NCI-H460 (cell line): ENCODE data around the gene TARDBP. TPM values are rescaled to one million over a fixed set of nuclear protein-coding genes. Genes with fewer than 3 reads are reported as not detected.
"Not testable (repeated sequence)": the region's sequence is repeated elsewhere in the genome, so short reads cannot be mapped to it uniquely, and the experiment has no call there.

Source experiments
- DNase-seq: peaks from one replicate; pipeline ENCODE4 v3.0.0-alpha.2; 2016; ENCODE audit warnings: low read depth; ENCODE audit errors: extremely low read depth
- total RNA-seq: library from RNA; depleted of rRNA; stranded (reverse); fragments of >200 nt; shearing (Covaris generic); gene quantifications from 2 replicates; pipeline ENCODE4 v1.2.3, GENCODE V29; 2014

Gene TARDBP
- total RNA-seq, 1 experiment from 2014 or later = 35.2 TPM

GRCh38 chr1:10990828-10991227 is 21.6 kb upstream of the TARDBP start:
- DNase-seq = no peak

- DNase-seq = not testable (repeated sequence)
These were observed 20.4 kb upstream of the TARDBP start for GRCh38 chr1:10992004-10992403.

- DNase-seq = no peak
These were observed 19.6 kb upstream of the TARDBP start for GRCh38 chr1:10992864-10993263.

DNA sequence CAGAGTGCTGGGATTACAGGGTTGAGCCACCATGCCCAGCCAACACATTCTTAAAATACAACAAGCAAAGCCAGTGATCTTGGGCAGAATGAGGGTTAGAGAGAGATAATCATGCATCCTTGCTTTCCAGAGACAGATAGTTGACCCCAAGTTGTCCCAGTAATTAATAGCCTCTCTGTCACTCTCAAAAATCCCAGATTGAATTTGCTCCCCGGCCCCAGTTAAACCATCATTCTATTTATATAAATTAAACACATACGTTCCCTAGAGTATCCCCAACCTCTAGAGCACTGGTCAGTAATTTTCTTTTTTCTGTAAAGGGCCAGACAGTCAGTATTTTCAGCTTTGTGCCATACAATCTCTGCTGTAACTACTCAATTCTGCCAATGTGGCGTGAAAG is 16.4 kb upstream of the TARDBP start:
- DNase-seq = no peak

DNA sequence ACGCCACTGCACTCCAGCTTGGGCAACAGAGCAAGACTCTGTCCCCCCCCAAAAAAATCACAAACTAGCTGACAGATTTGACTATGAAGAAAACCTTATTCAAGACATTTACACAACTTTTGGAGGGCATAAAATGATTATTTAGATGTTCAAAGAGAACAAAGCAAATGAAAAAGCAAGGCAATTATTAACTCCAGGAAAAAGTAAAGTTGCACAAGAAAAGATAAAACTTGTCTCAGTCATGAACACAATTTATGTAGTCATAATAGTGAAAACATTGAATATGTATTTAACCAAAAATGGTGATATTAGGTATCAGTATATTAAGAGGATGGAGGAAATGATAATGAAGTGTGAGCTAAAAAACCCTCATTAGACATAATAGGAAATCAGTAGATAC is 11.9 kb upstream of the TARDBP start:
- no peak for DNase-seq

- DNase-seq = no peak
These were observed 692 bp downstream of the TARDBP start for GRCh38 chr1:11013160-11013531.

- not testable (repeated sequence) for DNase-seq
These were observed 6.9 kb downstream of the TARDBP start for GRCh38 chr1:11019358-11019757.

DNA sequence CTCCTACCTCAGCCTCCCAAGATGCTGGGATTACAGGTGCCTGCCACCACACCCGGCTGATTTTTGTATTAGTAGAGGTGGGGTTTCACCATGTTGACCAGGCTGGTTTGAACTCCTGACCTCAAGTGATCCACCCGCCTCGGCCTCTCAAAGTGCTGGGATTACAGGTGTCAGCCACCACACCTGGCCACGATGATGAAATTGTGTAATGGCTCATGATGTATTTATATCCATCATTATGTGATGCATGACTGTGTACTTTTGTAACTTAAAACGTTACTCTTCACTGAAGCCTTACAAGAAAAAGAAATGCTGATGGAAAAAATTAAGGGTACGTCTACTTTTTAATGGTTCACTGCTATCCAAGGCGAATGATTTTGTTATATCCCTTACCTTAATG is 7.5 kb downstream of the TARDBP start:
- no peak for DNase-seq

DNA sequence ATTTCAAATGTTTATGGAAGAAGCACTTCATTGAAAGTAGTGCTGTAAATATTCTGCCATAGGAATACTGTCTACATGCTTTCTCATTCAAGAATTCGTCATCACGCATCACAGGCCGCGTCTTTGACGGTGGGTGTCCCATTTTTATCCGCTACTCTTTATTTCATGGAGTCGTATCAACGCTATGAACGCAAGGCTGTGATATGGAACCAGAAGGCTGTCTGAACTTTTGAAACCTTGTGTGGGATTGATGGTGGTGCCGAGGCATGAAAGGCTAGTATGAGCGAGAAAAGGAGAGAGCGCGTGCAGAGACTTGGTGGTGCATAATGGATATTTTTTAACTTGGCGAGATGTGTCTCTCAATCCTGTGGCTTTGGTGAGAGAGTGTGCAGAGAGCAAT is 10.7 kb downstream of the TARDBP start:
- no peak for DNase-seq

DNA sequence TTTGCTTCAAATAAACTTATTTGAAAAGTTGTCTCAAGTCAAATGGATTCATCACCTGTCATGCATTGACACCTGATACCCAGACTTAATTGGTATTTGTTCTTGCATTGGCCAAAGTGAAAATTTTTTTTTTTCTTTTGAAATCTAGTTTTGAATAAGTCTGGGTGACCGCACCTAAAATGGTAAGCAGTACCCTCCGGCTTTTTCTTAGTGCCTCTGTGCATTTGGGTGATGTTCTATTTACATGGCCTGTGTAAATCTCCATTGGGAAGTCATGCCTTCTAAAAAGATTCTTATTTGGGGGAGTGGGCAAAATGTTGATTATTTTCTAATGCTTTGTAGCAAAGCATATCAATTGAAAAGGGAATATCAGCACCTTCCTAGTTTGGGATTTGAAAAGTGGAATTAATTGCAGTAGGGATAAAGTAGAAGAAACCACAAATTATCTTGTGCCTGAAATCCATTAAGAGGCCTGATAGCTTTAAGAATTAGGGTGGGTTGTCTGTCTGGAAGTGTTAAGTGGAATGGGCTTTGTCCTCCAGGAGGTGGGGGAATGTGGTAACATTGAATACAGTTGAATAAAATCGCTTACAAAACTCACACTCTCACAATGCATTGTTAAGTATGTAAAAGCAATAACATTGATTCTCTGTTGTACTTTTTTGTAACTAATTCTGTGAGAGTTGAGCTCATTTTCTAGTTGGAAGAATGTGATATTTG is 11.9 kb downstream of the TARDBP start:
- no peak for DNase-seq

GRCh38 chr1:11024874-11025203 is 12.4 kb downstream of the TARDBP start:
- DNase-seq = no peak

DNA sequence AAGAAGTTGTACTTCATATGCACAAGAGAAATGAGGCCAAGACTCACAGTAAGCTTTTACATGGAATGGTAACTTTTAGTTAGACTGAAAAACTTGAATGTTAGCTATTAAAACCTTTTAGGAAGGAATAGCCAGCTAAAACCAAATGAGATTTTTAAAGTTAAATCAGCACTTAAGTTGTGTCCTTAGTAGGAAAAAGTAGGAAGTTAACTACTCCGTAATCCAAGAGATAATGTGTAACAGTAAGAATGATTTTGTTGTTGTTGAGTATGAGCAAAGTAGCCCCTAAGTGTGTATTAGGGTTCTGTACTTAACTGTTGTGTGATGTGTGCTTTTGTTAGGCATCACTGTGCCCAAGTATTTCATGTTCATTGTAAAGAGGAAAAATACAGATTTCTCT is 13.2 kb downstream of the TARDBP start:
- no peak for DNase-seq

GRCh38 chr1:11026052-11026451 is 13.6 kb downstream of the TARDBP start:
- DNase-seq = no peak

DNA sequence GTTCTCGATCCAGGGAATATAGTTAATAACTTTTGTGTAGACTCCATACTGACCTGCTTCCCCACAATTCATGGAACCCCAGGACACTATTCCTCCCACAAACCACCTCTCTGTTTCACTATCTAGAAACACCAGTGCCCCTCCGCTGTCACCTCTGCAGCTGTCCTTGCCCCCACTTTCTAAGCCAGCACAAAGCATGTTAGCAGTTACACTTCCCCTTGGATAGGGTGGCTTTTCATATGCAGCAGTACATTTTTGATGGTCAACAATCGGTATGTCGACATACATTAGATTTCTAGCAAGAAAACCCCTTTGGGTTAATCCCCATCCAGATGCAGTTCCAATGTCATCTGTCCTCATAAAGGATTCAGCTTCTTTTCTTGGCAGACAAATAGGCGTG is 14.4 kb downstream of the TARDBP start:
- DNase-seq = no peak

DNA sequence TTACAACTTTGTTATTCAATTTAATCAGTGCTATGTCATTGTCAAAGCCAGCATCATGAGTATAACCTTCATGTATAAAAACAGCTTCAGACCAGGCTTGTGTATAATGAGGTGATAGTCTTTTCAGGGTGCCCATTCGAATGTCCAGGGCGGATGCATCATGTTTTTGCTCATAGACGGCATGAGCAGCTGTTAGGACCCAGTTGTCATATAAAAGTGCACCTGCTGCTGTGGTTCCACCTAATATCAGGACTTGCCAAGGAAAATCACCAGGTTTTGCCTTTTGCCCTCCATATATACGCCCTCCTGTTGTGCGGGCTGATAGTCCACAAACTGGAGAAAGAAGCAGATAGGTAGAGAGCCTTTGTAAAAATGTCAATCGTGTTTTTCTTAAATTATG is 14.9 kb downstream of the TARDBP start:
- DNase-seq = no peak

DNA sequence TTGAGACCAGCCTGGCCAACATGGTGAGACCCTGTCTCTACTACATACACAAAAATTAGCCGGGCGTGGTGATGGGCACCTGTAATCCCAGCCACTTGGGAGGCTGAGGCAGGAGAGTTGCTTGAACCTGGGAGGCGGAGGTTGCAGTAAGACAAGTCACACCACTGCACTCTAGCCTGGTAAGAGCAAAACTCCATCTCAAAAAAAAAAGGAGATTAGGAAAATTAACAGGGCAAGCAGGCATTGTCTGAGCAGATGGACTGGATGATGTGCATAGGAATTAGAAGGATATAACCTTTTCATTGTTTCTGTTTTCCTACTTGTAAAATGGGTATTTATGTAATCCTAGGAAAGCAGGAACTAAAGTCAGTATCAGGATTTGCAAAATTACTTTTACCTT is 15.6 kb downstream of the TARDBP start:
- no peak for DNase-seq

- no peak for DNase-seq
These were observed 18.4 kb downstream of the TARDBP start for GRCh38 chr1:11030865-11031264.

GRCh38 chr1:11031624-11032262 is 19.3 kb downstream of the TARDBP start:
- no peak for DNase-seq

GRCh38 chr1:11037019-11037739 is 24.7 kb downstream of the TARDBP start:
- DNase-seq = not testable (repeated sequence)

DNA sequence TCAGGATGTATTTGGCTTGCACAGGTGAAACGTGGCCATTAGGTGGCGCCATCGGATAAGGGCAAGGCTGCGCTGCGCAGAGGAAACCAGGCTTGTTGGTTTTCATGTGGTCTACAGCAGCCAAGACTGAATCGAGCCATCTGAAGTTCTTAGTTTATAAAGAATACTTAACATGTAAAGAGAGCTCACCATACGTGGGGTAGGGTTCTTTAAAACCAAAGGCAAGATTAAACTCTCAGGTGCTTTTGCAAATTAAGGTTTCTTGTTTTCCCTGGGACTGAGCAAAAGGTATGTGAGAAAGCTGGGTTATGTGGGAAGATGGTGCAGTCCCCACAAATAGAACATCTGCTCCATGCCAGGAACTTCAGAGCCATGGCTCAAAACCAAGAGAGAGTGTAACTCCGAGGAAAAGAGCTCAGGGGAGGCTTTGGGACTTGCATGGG is 25.3 kb downstream of the TARDBP start:
- peak; percentile 67 for DNase-seq

DNA sequence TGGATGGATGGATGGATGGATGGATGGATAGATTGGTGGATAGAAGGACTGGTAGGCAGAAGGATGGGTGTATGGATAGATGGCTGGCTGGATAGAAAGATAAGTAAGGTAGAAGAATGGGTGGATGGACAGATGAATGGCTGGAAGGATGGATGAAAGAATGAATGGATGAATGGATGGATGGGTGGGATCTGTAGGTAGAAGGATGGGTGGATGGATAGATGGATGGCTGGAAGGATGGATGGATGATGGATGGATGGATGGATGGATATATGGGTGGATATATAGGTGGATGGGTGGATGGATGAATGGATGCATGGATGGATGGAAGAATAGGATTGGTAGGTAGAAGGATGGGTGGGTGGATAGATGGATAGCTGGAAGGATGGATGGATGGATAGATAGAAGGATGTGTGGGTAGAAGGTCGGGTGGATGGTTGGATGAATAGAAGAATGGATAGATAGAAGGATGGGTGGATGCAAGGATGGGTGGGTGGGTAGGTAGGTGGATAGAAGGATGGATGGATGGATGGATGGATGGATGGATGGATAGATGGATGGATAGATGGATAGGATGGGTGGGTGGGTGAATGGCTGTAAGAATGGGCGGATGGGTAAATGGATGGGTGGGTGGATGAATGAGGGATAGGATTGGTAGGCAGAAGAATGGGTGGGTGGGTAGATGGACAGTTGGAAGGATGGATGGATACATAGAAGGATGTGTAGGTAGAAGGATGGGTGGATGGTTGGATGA is 27.1 kb downstream of the TARDBP start:
- DNase-seq = no peak
